Measurements from ENCODE around the gene CNTNAP2.
"Not testable (repeated sequence)": the region's sequence is repeated elsewhere in the genome, so short reads cannot be mapped to it uniquely, and the experiment has no call there.

CNTNAP2 gene

DNA sequence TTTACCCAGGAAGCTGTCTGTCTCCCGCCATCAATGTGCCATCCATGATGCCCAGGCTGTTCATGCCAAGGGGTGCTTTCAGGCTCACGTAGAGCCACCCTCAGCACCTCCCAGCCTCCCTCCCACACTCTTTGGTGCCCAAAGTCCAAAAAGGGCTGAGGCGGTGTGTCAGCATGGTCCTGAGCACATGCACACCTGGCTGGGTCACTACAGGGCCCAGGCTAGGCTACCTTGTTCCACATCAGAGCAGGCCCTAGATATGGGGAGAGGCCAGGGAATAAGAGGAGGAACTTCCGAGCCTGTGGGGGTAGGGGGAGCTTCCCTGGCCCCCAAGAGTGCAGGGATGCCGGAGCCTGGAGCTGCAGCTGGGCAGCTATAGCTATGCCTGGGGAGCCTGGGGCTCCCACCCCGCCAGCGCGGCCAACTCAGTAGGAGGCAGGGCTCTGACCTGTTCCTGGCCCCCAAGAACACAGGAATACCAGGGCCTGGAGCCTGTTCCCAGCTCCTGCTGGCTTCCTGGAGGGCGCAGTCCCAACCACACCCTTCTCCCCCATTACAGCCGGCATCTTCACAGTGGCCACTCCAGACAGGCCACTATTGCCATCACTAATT, 2340.8 kb downstream of the CNTNAP2 start:
- DNase-seq (ENCODE audit: insufficient read length, low spot score) (no peak), FAIRE-seq (no peak)
- TF ChIP-seq POLR2A (IDR thresholded peaks at IDR 0.05; ENCODE audit: low read depth, low read length) (no peak), POU2F2 (IDR thresholded peaks at IDR 0.05; ENCODE audit: low read depth, low read length) (no peak), SPI1 (IDR thresholded peaks at IDR 0.05; ENCODE audit: low read depth, low read length) (no peak), POLR2AphosphoS5 (IDR thresholded peaks at IDR 0.05; ENCODE audit: low read depth, low read length) (no peak), TAF1 (IDR thresholded peaks at IDR 0.05; ENCODE audit: low read depth, low read length) (no peak), PAX5 (IDR thresholded peaks at IDR 0.05; ENCODE audit: insufficient read depth, low read length, severe bottlenecking) (no peak)

- DNase-seq (ENCODE audit: insufficient read length, low spot score) (no peak), FAIRE-seq (no peak)
- no peak for TF ChIP-seq POLR2AphosphoS5 (IDR thresholded peaks at IDR 0.05; ENCODE audit: low read depth, low read length)
- TF ChIP-seq POLR2A (IDR thresholded peaks at IDR 0.05; ENCODE audit: low read depth, low read length), result no peak
These were observed 2341.7 kb downstream of the CNTNAP2 start for GRCh38 chr7:148458263-148458662.

DNA sequence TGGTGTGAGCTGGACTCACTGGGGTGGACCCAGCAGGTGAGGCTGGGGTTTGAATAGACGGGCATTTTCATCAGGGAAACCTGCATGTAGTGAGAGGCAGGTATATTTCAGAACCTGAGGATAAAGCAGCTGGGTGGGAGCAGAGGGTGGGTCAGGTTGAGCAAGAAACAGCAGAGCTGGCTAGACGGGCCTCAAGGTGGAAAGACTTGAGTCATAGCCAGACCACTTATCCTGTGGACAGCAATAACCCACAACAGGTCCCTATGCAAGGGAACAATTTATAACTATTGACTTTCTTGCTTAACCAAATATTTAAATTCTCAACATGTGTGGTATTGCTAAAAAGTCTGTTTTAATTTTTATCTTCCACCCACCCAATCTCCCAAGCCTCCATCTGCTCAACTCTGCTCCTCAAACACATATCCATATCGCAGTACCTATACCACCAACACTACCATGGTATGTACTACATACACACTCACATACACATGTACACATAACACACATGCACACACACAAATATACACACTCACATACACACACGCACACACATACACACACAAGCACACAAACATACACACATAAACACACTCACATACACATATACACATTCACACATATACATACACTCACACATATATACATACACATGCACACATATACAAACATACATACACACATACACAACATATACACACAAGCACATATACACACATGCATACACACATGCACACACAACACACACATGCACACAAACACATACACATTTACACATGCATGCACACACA, 2345.0 kb downstream of the CNTNAP2 start:
- TF ChIP-seq POU2F2 (IDR thresholded peaks at IDR 0.05; ENCODE audit: low read depth, low read length) (no peak), POLR2AphosphoS5 (IDR thresholded peaks at IDR 0.05; ENCODE audit: low read depth, low read length) (no peak), PAX5 (IDR thresholded peaks at IDR 0.05; ENCODE audit: insufficient read depth, low read length, severe bottlenecking) (no peak), TAF1 (IDR thresholded peaks at IDR 0.05; ENCODE audit: low read depth, low read length) (no peak), SPI1 (IDR thresholded peaks at IDR 0.05; ENCODE audit: low read depth, low read length) (no peak), POLR2A (IDR thresholded peaks at IDR 0.05; ENCODE audit: low read depth, low read length) (no peak)
- FAIRE-seq (peak; percentile 80), DNase-seq (ENCODE audit: insufficient read length, low spot score) (no peak)

- FAIRE-seq; DNase-seq (ENCODE audit: insufficient read length, low spot score): not testable (repeated sequence)
These were observed 2346.2 kb downstream of the CNTNAP2 start for GRCh38 chr7:148462774-148463173.

DNA sequence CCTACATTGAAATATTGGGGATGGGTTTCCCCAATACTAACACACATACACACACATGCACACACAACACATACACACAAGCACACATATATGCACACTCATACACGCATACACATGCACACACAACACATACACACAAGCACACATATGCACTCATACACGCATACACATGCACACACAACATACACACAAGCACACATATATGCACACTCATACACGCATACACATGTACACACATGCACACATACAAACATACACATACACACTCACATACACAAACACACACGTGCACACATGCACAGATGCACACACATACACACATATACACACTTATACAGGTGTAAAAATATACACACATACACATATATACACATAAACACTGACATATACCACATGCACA, 2346.6 kb downstream of the CNTNAP2 start:
- peak; percentile 89 for FAIRE-seq

DNA sequence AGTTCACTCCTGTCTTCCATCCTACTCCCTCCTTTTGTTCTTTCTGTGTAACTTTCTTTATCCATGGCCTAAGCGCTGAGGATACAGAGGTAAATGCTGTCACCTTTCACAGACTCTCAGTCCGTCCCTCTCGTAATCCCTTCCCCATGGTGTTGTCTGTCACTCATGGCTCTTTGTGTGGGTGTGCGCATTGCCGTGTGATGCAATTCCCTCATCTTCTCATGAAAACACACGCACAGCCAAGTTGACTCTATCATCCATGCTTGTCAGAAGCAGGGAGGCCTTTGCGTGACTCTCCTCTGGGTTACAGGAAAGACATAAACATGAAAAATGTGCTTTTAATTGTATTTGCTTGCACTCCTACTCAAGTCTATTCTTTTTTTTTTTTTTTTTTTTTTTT, 2348.3 kb downstream of the CNTNAP2 start:
- DNase-seq (ENCODE audit: insufficient read length, low spot score), result no peak
- FAIRE-seq, result no peak
- no peak for TF ChIP-seq POLR2AphosphoS5 (IDR thresholded peaks at IDR 0.05; ENCODE audit: low read depth, low read length)

More for the DNA sequence above, 2346.6 kb downstream of the CNTNAP2 start:
- TF ChIP-seq PAX5 (IDR thresholded peaks at IDR 0.05; ENCODE audit: insufficient read depth, low read length, severe bottlenecking) (no peak), TAF1 (IDR thresholded peaks at IDR 0.05; ENCODE audit: low read depth, low read length) (no peak), POU2F2 (IDR thresholded peaks at IDR 0.05; ENCODE audit: low read depth, low read length) (no peak), POLR2A (IDR thresholded peaks at IDR 0.05; ENCODE audit: low read depth, low read length) (no peak), SPI1 (IDR thresholded peaks at IDR 0.05; ENCODE audit: low read depth, low read length) (no peak), POLR2AphosphoS5 (IDR thresholded peaks at IDR 0.05; ENCODE audit: low read depth, low read length) (no peak)
- DNase-seq (ENCODE audit: insufficient read length, low spot score), result no peak

GRCh38 chr7:148465441-148465840, 2348.8 kb downstream of the CNTNAP2 start:
- FAIRE-seq, result not testable (repeated sequence)

DNA sequence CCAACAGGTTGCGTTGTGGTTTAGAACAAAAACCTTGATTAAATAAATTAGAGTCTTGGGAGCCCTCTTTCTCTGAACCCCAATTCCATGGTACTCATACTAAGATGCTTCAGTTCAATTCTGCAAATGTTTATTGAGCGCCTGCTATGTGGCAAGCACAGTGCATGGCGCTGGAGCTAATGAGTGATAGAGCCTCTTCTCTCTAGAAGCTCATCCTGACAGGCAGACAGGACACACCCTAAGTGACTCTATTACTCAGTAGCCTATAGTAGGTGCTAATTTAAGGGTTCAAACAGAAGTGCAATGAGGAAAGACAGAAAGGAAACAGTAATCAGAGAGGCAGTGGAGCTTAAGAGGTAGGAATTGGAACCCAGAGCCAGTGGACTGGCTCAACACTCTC, 2349.5 kb downstream of the CNTNAP2 start:
- DNase-seq (ENCODE audit: insufficient read length, low spot score) (no peak), FAIRE-seq (no peak)
- TF ChIP-seq TAF1 (IDR thresholded peaks at IDR 0.05; ENCODE audit: low read depth, low read length) (no peak), POLR2A (IDR thresholded peaks at IDR 0.05; ENCODE audit: low read depth, low read length) (no peak)

More at GRCh38 chr7:148465441-148465840, 2348.8 kb downstream of the CNTNAP2 start:
- not testable (repeated sequence) for DNase-seq (ENCODE audit: insufficient read length, low spot score)

DNA sequence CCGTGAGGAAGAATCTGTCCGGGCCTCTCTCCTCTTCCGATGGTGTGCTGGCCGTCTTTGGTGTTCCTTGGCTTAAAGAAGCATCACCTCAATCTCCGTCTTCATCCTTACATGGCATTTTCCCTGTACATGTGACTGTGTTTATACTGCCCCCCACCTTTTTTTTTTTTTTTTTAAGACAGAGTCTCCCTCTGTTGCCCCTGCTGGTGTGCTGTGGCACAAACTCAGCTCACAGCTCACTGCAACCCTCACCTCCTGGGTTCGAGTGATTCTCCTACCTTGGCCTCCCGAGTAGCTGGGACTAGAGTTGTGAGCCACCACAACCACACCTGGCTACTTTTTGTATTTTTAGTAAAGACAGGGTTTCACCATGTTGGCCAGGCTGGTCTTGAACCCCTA, 2352.1 kb downstream of the CNTNAP2 start:
- TF ChIP-seq POU2F2 (IDR thresholded peaks at IDR 0.05; ENCODE audit: low read depth, low read length), result no peak
- no peak for TF ChIP-seq POLR2AphosphoS5 (IDR thresholded peaks at IDR 0.05; ENCODE audit: low read depth, low read length)
- TF ChIP-seq PAX5 (IDR thresholded peaks at IDR 0.05; ENCODE audit: insufficient read depth, low read length, severe bottlenecking), result no peak
- TF ChIP-seq SPI1 (IDR thresholded peaks at IDR 0.05; ENCODE audit: low read depth, low read length), result no peak
- no peak for TF ChIP-seq TAF1 (IDR thresholded peaks at IDR 0.05; ENCODE audit: low read depth, low read length)
- TF ChIP-seq POLR2A (IDR thresholded peaks at IDR 0.05; ENCODE audit: low read depth, low read length), result no peak
- FAIRE-seq (no peak), DNase-seq (ENCODE audit: insufficient read length, low spot score) (no peak)
